Activated CD4-positive, alpha-beta T cell treated with anti-CD3 and anti-CD28 coated beads, Interleukin-2, amount 50 U/mL, for 24 hours (primary cell): ENCODE measurements around the gene PCDHB5.
"Not testable (repeated sequence)": the region's sequence is repeated elsewhere in the genome, so short reads cannot be mapped to it uniquely, and the experiment has no call there.

Source experiments
- DNase-seq, 2 donors: peaks; one replicate each; pipeline ENCODE4 v3.0.0-alpha.2; 2020; ENCODE audit warnings: low read depth in 1 of 2, low spot score in 1 of 2

Gene PCDHB5

DNA sequence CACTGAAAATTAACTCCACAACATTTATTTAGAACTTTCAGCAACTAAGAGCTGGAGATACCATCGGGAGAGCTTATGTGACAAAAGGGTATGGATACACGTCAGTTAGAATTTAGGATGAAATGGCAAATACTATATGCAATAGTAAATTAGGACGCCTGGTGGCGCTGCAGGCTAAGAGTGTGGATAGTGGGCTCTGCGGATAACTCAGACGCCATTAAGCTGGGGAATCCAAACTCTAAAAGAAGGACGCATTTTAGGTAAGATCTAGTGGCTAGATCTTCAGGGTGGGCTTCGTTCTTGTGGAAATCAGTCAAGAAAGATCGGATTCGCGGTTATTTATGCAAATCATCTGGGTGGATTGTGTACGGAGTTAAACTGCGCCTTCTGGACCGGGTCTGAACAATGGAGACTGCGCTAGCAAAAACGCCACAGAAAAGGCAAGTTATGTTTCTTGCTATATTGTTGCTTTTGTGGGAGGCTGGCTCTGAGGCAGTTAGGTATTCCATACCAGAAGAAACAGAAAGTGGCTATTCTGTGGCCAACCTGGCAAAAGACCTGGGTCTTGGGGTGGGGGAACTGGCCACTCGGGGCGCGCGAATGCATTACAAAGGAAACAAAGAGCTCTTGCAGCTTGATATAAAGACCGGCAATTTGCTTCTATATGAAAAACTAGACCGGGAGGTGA, at the start of gene PCDHB5:
TSS of gene PCDHB5 (plus strand) at position 177 of the 688 bp plus-strand sequence. CDS start at position 406, 229 bp downstream.
- DNase-seq: no peak

DNA sequence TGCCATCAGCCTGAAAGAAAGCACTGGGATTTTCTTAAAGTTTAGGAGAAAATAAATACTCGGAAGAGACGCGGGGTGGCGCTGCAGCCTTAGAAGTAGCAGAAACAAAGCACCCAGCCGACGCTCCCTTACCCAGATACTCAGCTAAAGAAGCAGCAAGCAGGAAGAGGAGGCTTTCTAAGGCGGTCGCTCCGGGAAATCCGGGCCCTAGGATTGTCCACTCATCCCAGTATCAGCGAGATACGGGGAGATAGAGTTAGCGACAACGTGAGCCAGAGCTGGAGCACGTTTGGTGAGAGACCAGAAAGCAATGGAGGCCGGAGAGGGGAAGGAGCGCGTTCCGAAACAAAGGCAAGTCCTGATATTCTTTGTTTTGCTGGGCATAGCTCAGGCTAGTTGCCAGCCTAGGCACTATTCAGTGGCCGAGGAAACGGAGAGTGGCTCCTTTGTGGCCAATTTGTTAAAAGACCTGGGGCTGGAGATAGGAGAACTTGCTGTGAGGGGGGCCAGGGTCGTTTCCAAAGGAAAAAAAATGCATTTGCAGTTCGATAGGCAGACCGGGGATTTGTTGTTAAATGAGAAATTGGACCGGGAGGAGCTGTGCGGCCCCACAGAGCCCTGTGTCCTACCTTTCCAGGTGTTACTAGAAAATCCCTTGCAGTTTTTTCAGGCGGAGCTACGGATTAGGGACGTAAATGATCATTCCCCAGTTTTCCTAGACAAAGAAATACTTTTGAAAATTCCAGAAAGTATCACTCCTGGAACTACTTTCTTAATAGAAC, 40.3 kb upstream of the PCDHB5 start, which contains the start of gene PCDHB2:
TSS of gene PCDHB2 (plus strand) at position 135 of the 782 bp plus-strand sequence. CDS start at position 311, 176 bp downstream.
- DNase-seq: no peak

DNA sequence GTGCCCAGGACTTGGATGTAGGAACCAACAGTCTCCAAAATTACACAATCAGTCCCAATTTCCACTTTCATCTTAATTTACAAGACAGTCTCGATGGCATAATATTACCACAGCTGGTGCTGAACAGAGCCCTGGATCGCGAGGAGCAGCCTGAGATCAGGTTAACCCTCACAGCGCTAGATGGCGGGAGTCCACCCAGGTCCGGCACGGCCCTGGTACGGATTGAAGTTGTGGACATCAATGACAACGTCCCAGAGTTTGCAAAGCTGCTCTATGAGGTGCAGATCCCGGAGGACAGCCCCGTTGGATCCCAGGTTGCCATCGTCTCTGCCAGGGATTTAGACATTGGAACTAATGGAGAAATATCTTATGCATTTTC, 39.8 kb upstream of the PCDHB5 start:
- no peak for DNase-seq

DNA sequence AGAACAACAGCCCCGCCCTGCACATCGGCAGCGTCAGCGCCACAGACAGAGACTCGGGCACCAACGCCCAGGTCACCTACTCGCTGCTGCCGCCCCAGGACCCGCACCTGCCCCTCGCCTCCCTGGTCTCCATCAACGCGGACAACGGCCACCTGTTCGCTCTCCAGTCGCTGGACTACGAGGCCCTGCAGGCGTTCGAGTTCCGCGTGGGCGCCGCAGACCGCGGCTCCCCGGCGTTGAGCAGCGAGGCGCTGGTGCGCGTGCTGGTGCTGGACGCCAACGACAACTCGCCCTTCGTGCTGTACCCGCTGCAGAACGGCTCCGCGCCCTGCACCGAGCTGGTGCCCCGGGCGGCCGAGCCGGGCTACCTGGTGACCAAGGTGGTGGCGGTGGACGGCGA, 38.8 kb upstream of the PCDHB5 start:
- not testable (repeated sequence) for DNase-seq

- DNase-seq: not testable (repeated sequence)
Measured at GRCh38 chr5:141096586-141096985, 38.4 kb upstream of the PCDHB5 start.

DNA sequence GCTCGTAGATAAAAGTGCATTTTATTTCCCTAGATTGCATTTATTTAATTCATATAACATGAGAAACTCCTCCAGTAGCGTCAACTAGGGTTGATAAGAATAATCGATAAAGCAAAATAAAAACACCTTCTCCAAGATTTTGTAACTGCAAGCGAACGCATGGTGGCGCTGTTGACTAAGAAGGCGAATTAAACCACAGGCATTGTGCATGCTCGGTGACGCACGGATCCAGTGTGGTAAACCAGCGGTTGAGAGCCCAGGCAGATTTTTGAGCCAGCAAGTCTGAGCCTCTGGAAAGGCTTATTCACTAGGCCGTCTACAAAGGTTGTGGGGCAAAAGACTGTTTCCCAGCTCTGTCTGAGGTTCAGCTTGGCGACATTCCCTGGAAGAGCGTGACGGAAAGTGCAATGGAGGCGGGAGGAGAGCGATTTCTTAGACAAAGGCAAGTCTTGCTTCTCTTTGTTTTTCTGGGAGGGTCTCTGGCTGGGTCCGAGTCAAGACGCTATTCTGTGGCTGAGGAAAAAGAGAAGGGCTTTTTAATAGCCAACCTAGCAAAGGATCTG, 34.7 kb upstream of the PCDHB5 start, which contains the start of gene PCDHB3:
TSS of gene PCDHB3 (plus strand) at position 231 of the 563 bp plus-strand sequence. CDS start at position 408, 177 bp downstream.
- DNase-seq: no peak

GRCh38 chr5:141101059-141101458, 33.9 kb upstream of the PCDHB5 start:
- DNase-seq: no peak

GRCh38 chr5:141102070-141102469, 32.9 kb upstream of the PCDHB5 start:
- DNase-seq: not testable (repeated sequence)

- DNase-seq: not testable (repeated sequence)
Measured at GRCh38 chr5:141102471-141102870, 32.5 kb upstream of the PCDHB5 start.

DNA sequence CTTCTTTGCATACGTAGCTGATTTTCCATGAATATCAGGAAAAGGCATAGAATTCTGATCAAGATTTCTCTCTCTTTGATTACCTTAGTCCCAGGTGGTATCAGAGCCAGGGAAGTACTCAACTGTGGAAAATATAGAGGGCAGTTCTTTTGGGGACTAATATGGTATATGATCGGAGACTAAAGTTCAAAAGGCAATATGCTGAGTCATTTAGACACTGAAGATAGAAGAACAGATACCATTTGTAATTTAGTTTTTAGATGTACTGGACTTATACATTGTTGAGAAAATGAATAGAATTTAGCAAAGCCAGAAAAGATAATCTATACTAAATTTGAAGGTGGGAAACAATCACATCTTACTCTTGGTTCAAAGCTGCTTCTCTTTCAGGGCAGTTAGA, 29.7 kb upstream of the PCDHB5 start:
- no peak for DNase-seq

- DNase-seq: no peak
Measured at GRCh38 chr5:141119250-141119649, 15.8 kb upstream of the PCDHB5 start.

DNA sequence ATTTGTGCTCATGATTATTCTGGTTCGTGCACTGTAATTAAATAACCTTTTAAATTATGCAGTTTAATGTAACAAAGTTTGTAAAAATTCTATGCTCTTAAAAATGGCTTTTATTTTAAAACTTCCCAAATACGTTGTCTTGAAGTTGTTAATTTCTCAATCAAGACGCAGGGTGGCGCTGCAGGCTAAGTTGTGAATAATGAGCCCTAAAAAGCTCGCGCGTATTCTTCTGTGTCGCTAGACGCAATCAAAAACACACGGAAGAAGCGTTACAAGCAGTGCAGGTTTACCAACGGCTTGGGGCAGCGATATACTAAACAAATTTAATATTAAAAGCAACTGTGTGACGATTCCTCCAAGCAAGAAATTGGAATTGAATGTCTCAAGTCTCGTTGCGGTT, 13.4 kb upstream of the PCDHB5 start, which contains the start of gene PCDHB4:
TSS of gene PCDHB4 (plus strand) at position 256 of the 400 bp plus-strand sequence. CDS start 181 bp downstream, outside the sequence.
- no peak for DNase-seq

GRCh38 chr5:141121985-141122384, 13.0 kb upstream of the PCDHB5 start:
- no peak for DNase-seq

- DNase-seq: not testable (repeated sequence)
Measured at GRCh38 chr5:141123396-141124135, 11.4 kb upstream of the PCDHB5 start.

- DNase-seq: no peak
Measured at GRCh38 chr5:141127305-141127704, 7.7 kb upstream of the PCDHB5 start.

DNA sequence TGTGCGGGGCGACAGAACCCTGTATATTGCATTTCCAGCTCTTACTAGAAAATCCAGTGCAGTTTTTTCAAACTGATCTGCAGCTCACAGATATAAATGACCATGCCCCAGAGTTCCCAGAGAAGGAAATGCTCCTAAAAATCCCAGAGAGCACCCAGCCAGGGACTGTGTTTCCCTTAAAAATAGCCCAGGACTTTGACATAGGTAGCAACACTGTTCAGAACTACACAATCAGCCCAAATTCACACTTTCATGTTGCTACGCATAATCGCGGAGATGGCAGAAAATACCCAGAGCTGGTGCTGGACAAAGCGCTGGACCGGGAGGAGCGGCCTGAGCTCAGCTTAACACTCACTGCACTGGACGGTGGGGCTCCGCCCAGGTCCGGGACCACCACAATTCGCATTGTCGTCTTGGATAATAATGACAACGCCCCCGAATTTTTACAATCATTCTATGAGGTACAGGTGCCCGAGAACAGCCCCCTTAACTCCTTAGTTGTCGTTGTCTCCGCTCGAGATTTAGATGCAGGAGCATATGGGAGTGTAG, 786 bp downstream of the PCDHB5 start:
- no peak for DNase-seq

- not testable (repeated sequence) for DNase-seq
Measured at GRCh38 chr5:141137346-141137745, 2.3 kb downstream of the PCDHB5 start.

- DNase-seq: no peak
Measured at GRCh38 chr5:141149812-141150211, 14.8 kb downstream of the PCDHB5 start, which contains the start of gene PCDHB6. Gene PCDHB6 (plus strand): TSS chr5:141150057. CDS start chr5:141150258, 201 bp downstream.

DNA sequence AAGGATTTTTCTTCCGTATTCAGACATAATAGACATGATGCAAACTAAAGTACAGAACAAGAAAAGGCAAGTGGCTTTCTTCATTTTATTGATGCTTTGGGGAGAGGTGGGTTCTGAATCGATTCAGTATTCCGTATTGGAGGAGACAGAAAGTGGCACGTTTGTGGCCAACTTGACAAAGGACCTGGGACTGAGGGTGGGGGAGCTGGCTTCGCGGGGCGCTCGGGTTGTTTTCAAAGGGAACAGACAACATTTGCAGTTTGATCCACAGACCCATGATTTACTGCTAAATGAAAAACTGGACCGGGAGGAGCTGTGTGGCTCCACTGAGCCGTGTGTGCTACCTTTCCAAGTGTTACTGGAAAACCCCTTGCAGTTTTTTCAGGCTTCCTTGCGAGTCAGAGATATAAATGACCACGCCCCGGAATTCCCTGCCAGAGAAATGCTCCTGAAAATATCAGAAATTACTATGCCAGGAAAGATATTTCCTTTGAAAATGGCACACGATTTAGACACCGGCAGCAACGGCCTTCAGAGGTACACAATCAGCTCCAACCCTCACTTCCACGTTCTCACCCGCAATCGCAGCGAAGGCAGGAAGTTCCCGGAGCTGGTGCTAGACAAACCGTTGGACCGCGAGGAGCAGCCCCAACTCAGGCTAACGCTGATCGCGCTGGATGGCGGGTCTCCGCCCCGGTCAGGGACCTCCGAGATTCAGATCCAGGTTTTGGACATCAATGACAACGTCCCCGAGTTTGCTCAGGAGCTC, 15.4 kb downstream of the PCDHB5 start:
- no peak for DNase-seq

GRCh38 chr5:141150993-141151325, 16.0 kb downstream of the PCDHB5 start:
- no peak for DNase-seq
